HEK293T (cell line): ENCODE measurements around the gene CNKSR2.

Source experiments
- FOXM1 ChIP-seq: fragments of 450-650 bp; IDR thresholded peaks from 2 replicates; pipeline ENCODE4 v1.6.1; 2017; ENCODE audit warnings: mild to moderate bottlenecking, borderline replicate concordance
- PKNOX1 ChIP-seq: fragments of 450-650 bp; IDR thresholded peaks from 2 replicates; pipeline ENCODE4 v1.6.1; 2016
- SP1 ChIP-seq: fragments of 450-650 bp; IDR thresholded peaks from 2 replicates; pipeline ENCODE4 v1.6.1; 2017
- SUZ12 ChIP-seq: fragments of 450-650 bp; IDR thresholded peaks from 2 replicates; pipeline ENCODE4 v1.6.1; 2016; ENCODE audit warnings: mild to moderate bottlenecking
- ZNF384 ChIP-seq: fragments of 450-650 bp; IDR thresholded peaks from 2 replicates; pipeline ENCODE4 v1.6.1; 2016

- no peak for TF ChIP-seq SUZ12
- no peak for TF ChIP-seq FOXM1
- no peak for TF ChIP-seq PKNOX1
- no peak for TF ChIP-seq ZNF384
- TF ChIP-seq SP1 = no peak
Measured at GRCh38 chrX:21565025-21565424, 190.8 kb downstream of the CNKSR2 start.
